Transverse colon (tissue), 4 donors: ENCODE results near the gene TMEM178B. TPM values are rescaled to one million over a fixed set of nuclear protein-coding genes. Genes with fewer than 3 reads are reported as not detected.

Experiments
- DNase-seq: peaks from one replicate; pipeline ENCODE4 v3.0.0-alpha.2; 2019
- H3K27ac ChIP-seq, 4 donors: fragments of 200-600 bp; sonication (generic); 2 replicates each; pipeline ENCODE4 v1.5.1; 2016 to 2018; ENCODE audit warnings: inconsistent platforms in 4 of 4
- H3K27me3 ChIP-seq: fragments of 200-600 bp; sonication (generic); 2 replicates; pipeline ENCODE4 v1.5.1; 2017; ENCODE audit warnings: inconsistent platforms
- H3K36me3 ChIP-seq, 4 donors: fragments of 200-600 bp; sonication (generic); 2 replicates each; pipeline ENCODE4 v1.5.1; 2017 to 2019; ENCODE audit warnings: inconsistent platforms in 4 of 4
- H3K4me1 ChIP-seq, 4 donors: fragments of 200-600 bp; sonication (generic); 2 replicates each; pipeline ENCODE4 v1.5.1; 2017 to 2020; ENCODE audit warnings: inconsistent platforms in 4 of 4
- H3K4me3 ChIP-seq, 4 donors: fragments of 200-600 bp; sonication (generic); 1 replicate in 1 of 4; 2 replicates in 3 of 4; pipeline versions ENCODE4 v1.5.1 to v1.6.1; 2017 to 2019; ENCODE audit warnings: inconsistent platforms in 4 of 4
- H3K9me3 ChIP-seq, 2 donors: fragments of 200-600 bp; sonication (generic); 2 replicates each; pipeline ENCODE4 v1.5.1; 2017 to 2019; ENCODE audit warnings: inconsistent platforms in 2 of 2
- CTCF ChIP-seq, 5 experiments: fragments of 200-600 bp in 3 of 5; fragments of 450-650 bp in 2 of 5; sonication (generic) in 3 of 5; IDR thresholded peaks; 1 replicate in 2 of 5; 2 replicates in 3 of 5; pipeline ENCODE4 v1.5.1; 2016 to 2017; ENCODE audit warnings: antibody characterized with exemption in 5 of 5, inconsistent platforms in 3 of 5, mild to moderate bottlenecking in 2 of 5, moderate library complexity in 1 of 5
- EP300 ChIP-seq: sonication (generic); formaldehyde crosslinking; IDR thresholded peaks from one replicate; pipeline ENCODE4 v1.6.1; 2017; ENCODE audit warnings: antibody characterized with exemption, low read depth
- POLR2A ChIP-seq: fragments of 450-650 bp; IDR thresholded peaks from one replicate; pipeline ENCODE4 v1.6.1; 2016; ENCODE audit warnings: antibody characterized with exemption, mild to moderate bottlenecking, moderate library complexity
- POLR2AphosphoS5 ChIP-seq, 3 donors: sonication (generic); formaldehyde crosslinking; IDR thresholded peaks; one replicate each; pipeline ENCODE4 v1.6.1; 2016; ENCODE audit warnings: antibody characterized with exemption in 3 of 3
- WGBS, 2 donors: methylation state at CpG; one replicate each; pipeline ENCODE4 v1.1.5; 2018; ENCODE audit warnings: low coverage in 1 of 2; 5-methylcytosine and 5-hydroxymethylcytosine counted together
- in situ Hi-C, 4 donors: fragments of 200-750 bp; cut with MboI; loops; one replicate each; pipeline versions ENCODE4 v1.15.0 to v1.15.1; 2017; ENCODE audit warnings: low sequenced_read_pairs in 3 of 4, low pct_ligation_motif_present in 1 of 4, low pct_unique_long_range_greater_than_20kb in 1 of 4
- intact Hi-C: fragments of 100-400 bp; cut with DNase I; formaldehyde crosslinking; loops from one replicate; pipeline ENCODE4 v1.15.1; 2023; ENCODE audit warnings: low total_unique reads
- total RNA-seq, 4 donors: library from RNA; depleted of rRNA; stranded (reverse); fragments of >200 nt; gene quantifications; one replicate each; pipeline ENCODE4 v1.1.0, GENCODE V29; 2016

Gene TMEM178B
- total RNA-seq, 4 donors from 2014 or later: 0.32 to 0.82 (median 0.39) TPM

GRCh38 chr7:141466151-141466904 is 392.5 kb downstream of the TMEM178B start:
- intact Hi-C loops: no loop called here
- H3K4me1 ChIP-seq: no peaks in the 10 kb centered on the region
- H3K9me3 ChIP-seq: no peaks in the 10 kb centered on the region
- in situ Hi-C loops: no loop called here
- no peaks in the 10 kb centered on the region for H3K27me3 ChIP-seq
- H3K36me3 ChIP-seq: no peaks in the 10 kb centered on the region
- no peak for DNase-seq
- 65 to 66% methylated on average over 3 to 4 of the region's 4 CpGs for WGBS, 2 donors
- H3K4me3 ChIP-seq: no peak overlapping the region
- TF ChIP-seq POLR2A (no peak), CTCF (IDR thresholded peaks at IDR 0.05) (no peak), EP300 (no peak), POLR2AphosphoS5 (IDR thresholded peaks at IDR 0.05) (no peak)
- no peak overlapping the region for H3K27ac ChIP-seq

- no peaks in the 10 kb centered on the region for H3K9me3 ChIP-seq
- no peak for DNase-seq
- no peak overlapping the region for H3K27ac ChIP-seq
- no peaks in the 10 kb centered on the region for H3K27me3 ChIP-seq
- H3K4me1 ChIP-seq: no peaks in the 10 kb centered on the region
- no peak overlapping the region for H3K4me3 ChIP-seq
- H3K36me3 ChIP-seq: no peaks in the 10 kb centered on the region
- TF ChIP-seq CTCF (IDR thresholded peaks at IDR 0.05) (no peak), POLR2A (no peak)
- in situ Hi-C loops (no loop called here), intact Hi-C loops (no loop called here)
- WGBS, 2 donors: 67 to 76% methylated on average over 1 to 5 of the region's 5 CpGs
Measured at GRCh38 chr7:141468341-141468740, 394.5 kb downstream of the TMEM178B start.

- H3K36me3 ChIP-seq: no peaks in the 10 kb centered on the region
- no peaks in the 10 kb centered on the region for H3K27me3 ChIP-seq
- no peak for DNase-seq
- no peaks in the 10 kb centered on the region for H3K9me3 ChIP-seq
- intact Hi-C loops (no loop called here), in situ Hi-C loops (no loop called here)
- no peak for TF ChIP-seq EP300
- no peak for TF ChIP-seq CTCF (IDR thresholded peaks at IDR 0.05)
- TF ChIP-seq POLR2A: no peak
- no peak for TF ChIP-seq POLR2AphosphoS5 (IDR thresholded peaks at IDR 0.05)
- H3K4me1 ChIP-seq: no peaks in the 10 kb centered on the region
- WGBS, 2 donors: 75 to 83% methylated on average over 1 of the region's 1 CpG
- H3K4me3 ChIP-seq: no peak overlapping the region
- H3K27ac ChIP-seq: no peak overlapping the region
Measured at GRCh38 chr7:141475679-141476078, 401.8 kb downstream of the TMEM178B start.

GRCh38 chr7:141477865-141478264 is 404.0 kb downstream of the TMEM178B start:
- Histone ChIP-seq H3K27me3 (no peaks in the 10 kb centered on the region), H3K9me3 (no peaks in the 10 kb centered on the region), H3K4me1 (no peaks in the 10 kb centered on the region), H3K36me3 (no peaks in the 10 kb centered on the region), H3K27ac (no peak overlapping the region), H3K4me3 (no peak overlapping the region)
- 28 to 57% methylated on average over 2 to 4 of the region's 4 CpGs for WGBS, 2 donors
- TF ChIP-seq POLR2AphosphoS5 (IDR thresholded peaks at IDR 0.05) (no peak), EP300 (no peak), POLR2A (no peak), CTCF (IDR thresholded peaks at IDR 0.05) (no peak)
- no peak for DNase-seq
- in situ Hi-C loops: no loop called here
- intact Hi-C loops: no loop called here
